Osteocyte (in vitro differentiated cells): Measurements from ENCODE around the gene GRK2. TPM values are rescaled to one million over a fixed set of nuclear protein-coding genes. Genes with fewer than 3 reads are reported as not detected.
A peak's percentile ranks its signal among the peaks of the same experiment; 100 is the strongest.

Source experiments
- DNase-seq: peaks from one replicate; pipeline ENCODE4 v3.0.0; 2021; ENCODE audit warnings: mixed read lengths; ENCODE audit not compliant: unreplicated experiment; ENCODE audit errors: extremely low spot score
- H3K27ac Mint-ChIP-seq: one replicate; pipeline ENCODE4 v1.8.0; 2021; ENCODE audit warnings: mild to moderate bottlenecking, mixed read lengths; ENCODE audit not compliant: unreplicated experiment
- H3K27me3 Mint-ChIP-seq: one replicate; pipeline ENCODE4 v1.8.0; 2021; ENCODE audit warnings: mixed read lengths; ENCODE audit not compliant: unreplicated experiment
- H3K36me3 Mint-ChIP-seq: one replicate; pipeline ENCODE4 v1.8.0; 2021; ENCODE audit warnings: mixed read lengths; ENCODE audit not compliant: unreplicated experiment
- H3K4me1 Mint-ChIP-seq: one replicate; pipeline ENCODE4 v1.8.0; 2021; ENCODE audit warnings: mixed read lengths; ENCODE audit not compliant: unreplicated experiment
- H3K4me3 Mint-ChIP-seq: one replicate; pipeline ENCODE4 v1.8.0; 2021; ENCODE audit warnings: mild to moderate bottlenecking, moderate library complexity, mixed read lengths; ENCODE audit not compliant: unreplicated experiment
- H3K9me3 Mint-ChIP-seq: one replicate; pipeline ENCODE4 v1.8.0; 2021; ENCODE audit warnings: mixed read lengths; ENCODE audit not compliant: unreplicated experiment
- total RNA-seq: library from RNA; stranded (reverse); gene quantifications from 2 replicates; pipeline ENCODE4 v1.2.1, GENCODE V29; 2021
- TF ChIP-seq, protein P1 (sequence below): fragments of 200-600 bp; sonication (generic); IDR thresholded peaks from 2 replicates; pipeline ENCODE4 v1.5.0; 2021; ENCODE audit warnings: antibody characterized with exemption, mild to moderate bottlenecking, moderate library complexity

Gene GRK2
- total RNA-seq, 1 donor from 2014 or later = 45.0 TPM

- TF ChIP-seq, protein P1, sequence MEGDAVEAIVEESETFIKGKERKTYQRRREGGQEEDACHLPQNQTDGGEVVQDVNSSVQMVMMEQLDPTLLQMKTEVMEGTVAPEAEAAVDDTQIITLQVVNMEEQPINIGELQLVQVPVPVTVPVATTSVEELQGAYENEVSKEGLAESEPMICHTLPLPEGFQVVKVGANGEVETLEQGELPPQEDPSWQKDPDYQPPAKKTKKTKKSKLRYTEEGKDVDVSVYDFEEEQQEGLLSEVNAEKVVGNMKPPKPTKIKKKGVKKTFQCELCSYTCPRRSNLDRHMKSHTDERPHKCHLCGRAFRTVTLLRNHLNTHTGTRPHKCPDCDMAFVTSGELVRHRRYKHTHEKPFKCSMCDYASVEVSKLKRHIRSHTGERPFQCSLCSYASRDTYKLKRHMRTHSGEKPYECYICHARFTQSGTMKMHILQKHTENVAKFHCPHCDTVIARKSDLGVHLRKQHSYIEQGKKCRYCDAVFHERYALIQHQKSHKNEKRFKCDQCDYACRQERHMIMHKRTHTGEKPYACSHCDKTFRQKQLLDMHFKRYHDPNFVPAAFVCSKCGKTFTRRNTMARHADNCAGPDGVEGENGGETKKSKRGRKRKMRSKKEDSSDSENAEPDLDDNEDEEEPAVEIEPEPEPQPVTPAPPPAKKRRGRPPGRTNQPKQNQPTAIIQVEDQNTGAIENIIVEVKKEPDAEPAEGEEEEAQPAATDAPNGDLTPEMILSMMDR = no peak
- peaks cover 7% of the 10 kb centered on the region for H3K9me3 Mint-ChIP-seq
- no peak for DNase-seq
- H3K4me1 Mint-ChIP-seq = peaks cover 16% of the 10 kb centered on the region
- H3K27ac Mint-ChIP-seq = no peak overlapping the region
- H3K36me3 Mint-ChIP-seq = peaks cover 33% of the 10 kb centered on the region
- no peak overlapping the region for H3K4me3 Mint-ChIP-seq
- H3K27me3 Mint-ChIP-seq = no peaks in the 10 kb centered on the region
Observed at GRCh38 chr11:67299471-67300191, 33.4 kb downstream of the GRK2 start.

DNA sequence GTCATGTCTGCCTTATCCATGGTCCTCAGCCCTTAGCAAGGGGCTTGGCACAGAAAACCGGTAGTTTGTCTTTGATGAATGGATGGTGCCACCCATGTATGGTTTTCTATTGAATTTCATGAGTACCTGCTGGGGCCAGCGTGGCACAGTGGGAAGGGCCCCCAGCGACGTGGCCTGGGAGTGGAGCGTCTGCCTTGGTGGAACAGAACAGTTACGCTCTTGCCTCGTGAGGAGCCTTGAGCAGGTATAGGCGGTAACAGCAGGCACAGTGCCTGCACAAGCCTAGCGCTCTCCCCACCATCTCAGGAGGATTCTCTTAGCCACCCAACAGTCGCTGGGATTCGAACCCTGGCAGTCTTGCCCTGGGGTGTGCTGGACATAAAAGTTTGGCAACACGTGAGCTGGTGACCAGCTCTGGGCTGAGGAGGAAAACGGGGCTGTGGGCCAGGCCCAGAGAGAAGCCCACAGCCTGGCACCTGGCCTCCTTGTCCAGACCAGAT is 34.0 kb downstream of the GRK2 start:
- H3K27ac Mint-ChIP-seq = no peak overlapping the region
- H3K36me3 Mint-ChIP-seq = peaks cover 29% of the 10 kb centered on the region
- TF ChIP-seq, protein P1 = no peak
- H3K27me3 Mint-ChIP-seq = no peaks in the 10 kb centered on the region
- H3K4me3 Mint-ChIP-seq = no peak overlapping the region
- H3K4me1 Mint-ChIP-seq = peaks cover 20% of the 10 kb centered on the region
- no peak for DNase-seq
- peaks cover 7% of the 10 kb centered on the region for H3K9me3 Mint-ChIP-seq

GRCh38 chr11:67300756-67301312 is 34.6 kb downstream of the GRK2 start:
- peaks cover 7% of the 10 kb centered on the region for H3K9me3 Mint-ChIP-seq
- DNase-seq = no peak
- H3K4me1 Mint-ChIP-seq = peaks cover 20% of the 10 kb centered on the region
- no peak overlapping the region for H3K27ac Mint-ChIP-seq
- H3K36me3 Mint-ChIP-seq = peaks cover 27% of the 10 kb centered on the region
- no peaks in the 10 kb centered on the region for H3K27me3 Mint-ChIP-seq
- H3K4me3 Mint-ChIP-seq = no peak overlapping the region
- TF ChIP-seq, protein P1 = no peak

DNA sequence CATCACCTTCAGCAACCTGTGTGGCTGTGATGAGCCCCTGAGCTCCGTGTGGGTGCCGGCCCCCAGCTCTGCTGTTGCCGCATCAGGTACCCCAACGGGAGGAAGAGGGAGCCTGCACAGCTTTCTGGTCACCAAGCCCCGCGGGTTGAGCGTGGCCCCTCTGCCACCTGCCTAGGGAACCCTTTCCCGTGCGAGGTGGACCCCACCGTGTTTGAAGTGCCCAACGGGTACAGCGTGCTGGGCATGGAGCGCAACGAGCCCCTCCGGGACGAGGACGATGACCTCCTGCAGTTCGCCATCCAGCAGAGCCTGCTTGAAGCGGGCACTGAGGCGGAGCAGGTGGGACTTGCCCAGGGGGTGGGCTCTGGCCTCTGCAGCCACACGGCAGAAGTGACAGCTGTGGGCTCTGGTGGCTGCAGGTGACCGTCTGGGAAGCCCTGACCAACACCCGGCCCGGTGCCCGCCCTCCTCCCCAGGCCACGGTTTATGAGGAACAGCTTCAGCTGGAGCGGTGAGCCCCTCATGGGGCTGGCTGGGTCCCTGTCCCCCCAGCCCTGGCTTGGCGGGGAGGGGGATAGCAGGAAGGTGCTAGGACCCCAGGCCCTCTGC is 35.1 kb downstream of the GRK2 start:
- TF ChIP-seq, protein P1 = no peak
- DNase-seq = no peak

GRCh38 chr11:67301951-67302516 is 35.8 kb downstream of the GRK2 start:
- peak overlapping the region; percentile 71 for H3K27ac Mint-ChIP-seq
- no peak for DNase-seq
- peaks cover 20% of the 10 kb centered on the region for H3K4me1 Mint-ChIP-seq

More for the DNA sequence above, 35.1 kb downstream of the GRK2 start:
- H3K4me1 Mint-ChIP-seq = peaks cover 20% of the 10 kb centered on the region
- H3K27ac Mint-ChIP-seq = no peak overlapping the region
- H3K36me3 Mint-ChIP-seq = peaks cover 21% of the 10 kb centered on the region
- no peak overlapping the region for H3K4me3 Mint-ChIP-seq
- peaks cover under 1% of the 10 kb centered on the region for H3K9me3 Mint-ChIP-seq
- no peaks in the 10 kb centered on the region for H3K27me3 Mint-ChIP-seq

More at GRCh38 chr11:67301951-67302516, 35.8 kb downstream of the GRK2 start:
- TF ChIP-seq, protein P1 = no peak
- Mint-ChIP-seq H3K4me3 (peak overlapping the region; percentile 62), H3K36me3 (peaks cover 15% of the 10 kb centered on the region), H3K9me3 (no peaks in the 10 kb centered on the region), H3K27me3 (no peaks in the 10 kb centered on the region)
